22Rv1 (cell line): ENCODE data around the gene NUDT1.

ENCODE experiments used
- H3K27ac ChIP-seq: fragments of 450-650 bp; 2 replicates; pipeline ENCODE4 v1.5.1; 2017
- CTCF ChIP-seq: fragments of 450-650 bp; IDR thresholded peaks from 2 replicates; pipeline ENCODE4 v1.5.1; 2017; ENCODE audit warnings: mild to moderate bottlenecking
- ZFX ChIP-seq: fragments of 450-650 bp; IDR thresholded peaks from 2 replicates; pipeline ENCODE4 v1.6.1; 2017; ENCODE audit warnings: antibody characterized with exemption, borderline replicate concordance

NUDT1 gene

GRCh38 chr7:2208712-2209111 lies 33.3 kb upstream of the NUDT1 start:
- no peak overlapping the region for H3K27ac ChIP-seq
- TF ChIP-seq ZFX = no peak
- no peak for TF ChIP-seq CTCF

- H3K27ac ChIP-seq = no peak overlapping the region
- TF ChIP-seq ZFX (no peak), CTCF (peak; percentile 80)
Measured at GRCh38 chr7:2209146-2209960, 32.7 kb upstream of the NUDT1 start.

- no peak overlapping the region for H3K27ac ChIP-seq
- TF ChIP-seq CTCF (no peak), ZFX (no peak)
Measured at GRCh38 chr7:2209961-2210323, 32.1 kb upstream of the NUDT1 start.

GRCh38 chr7:2210551-2211258 lies 31.3 kb upstream of the NUDT1 start:
- no peak overlapping the region for H3K27ac ChIP-seq
- no peak for TF ChIP-seq ZFX
- TF ChIP-seq CTCF = no peak

- no peak for TF ChIP-seq CTCF
- TF ChIP-seq ZFX = no peak
- no peak overlapping the region for H3K27ac ChIP-seq
Measured at GRCh38 chr7:2211259-2211880, 30.7 kb upstream of the NUDT1 start.

- TF ChIP-seq CTCF (no peak), ZFX (no peak)
- H3K27ac ChIP-seq = no peak overlapping the region
Measured at GRCh38 chr7:2211926-2212325, 30.1 kb upstream of the NUDT1 start.

GRCh38 chr7:2212906-2213305 lies 29.1 kb upstream of the NUDT1 start:
- no peak overlapping the region for H3K27ac ChIP-seq
- no peak for TF ChIP-seq CTCF
- no peak for TF ChIP-seq ZFX
